ENCODE data around the gene AUNIP.

AUNIP gene

DNA sequence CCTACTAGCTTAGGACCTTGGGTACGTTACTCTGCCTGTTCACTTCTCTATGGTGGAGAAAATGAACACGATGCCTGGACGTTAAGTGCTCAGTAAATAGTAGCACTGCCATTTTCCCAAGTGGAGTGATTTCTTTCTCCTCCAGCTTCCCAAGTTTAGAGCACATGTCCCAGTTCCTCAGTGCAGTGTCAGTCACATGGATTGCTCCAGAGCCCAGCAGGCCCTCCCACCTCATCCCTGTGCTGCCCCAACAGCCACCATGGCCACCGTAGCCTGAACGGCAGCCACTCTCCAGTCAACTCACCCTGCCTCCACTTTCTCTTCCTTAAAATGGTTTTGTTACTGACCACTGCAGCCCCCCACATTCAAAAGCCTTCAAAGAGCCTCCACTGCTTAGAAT, 38.5 kb upstream of the AUNIP start:
- FAIRE-seq (no peak), DNase-seq (ENCODE audit: insufficient read length, low spot score) (no peak)
- TF ChIP-seq CTCF (IDR thresholded peaks at IDR 0.05; ENCODE audit: insufficient read depth, missing control alignments) = no peak

GRCh38 chr1:25896266-25896665, 37.0 kb upstream of the AUNIP start:
- no peak for FAIRE-seq

GRCh38 chr1:25895365-25895990, 36.2 kb upstream of the AUNIP start:
- DNase-seq (ENCODE audit: insufficient read length, low spot score) (peak; percentile 41), FAIRE-seq (no peak)
- peak; percentile 98 for TF ChIP-seq CTCF (IDR thresholded peaks at IDR 0.05; ENCODE audit: insufficient read depth, missing control alignments)

More at GRCh38 chr1:25896266-25896665, 37.0 kb upstream of the AUNIP start:
- DNase-seq (ENCODE audit: insufficient read length, low spot score) = no peak
- TF ChIP-seq CTCF (IDR thresholded peaks at IDR 0.05; ENCODE audit: insufficient read depth, missing control alignments) = no peak

- TF ChIP-seq CTCF (IDR thresholded peaks at IDR 0.05; ENCODE audit: insufficient read depth, missing control alignments) = no peak
- DNase-seq (ENCODE audit: insufficient read length, low spot score) = no peak
- FAIRE-seq = no peak
These were observed 33.9 kb upstream of the AUNIP start for GRCh38 chr1:25893116-25893515.

- DNase-seq (ENCODE audit: insufficient read length, low spot score) = no peak
- FAIRE-seq = no peak
- no peak for TF ChIP-seq CTCF (IDR thresholded peaks at IDR 0.05; ENCODE audit: insufficient read depth, missing control alignments)
These were observed 32.3 kb upstream of the AUNIP start for GRCh38 chr1:25891606-25892005.

DNA sequence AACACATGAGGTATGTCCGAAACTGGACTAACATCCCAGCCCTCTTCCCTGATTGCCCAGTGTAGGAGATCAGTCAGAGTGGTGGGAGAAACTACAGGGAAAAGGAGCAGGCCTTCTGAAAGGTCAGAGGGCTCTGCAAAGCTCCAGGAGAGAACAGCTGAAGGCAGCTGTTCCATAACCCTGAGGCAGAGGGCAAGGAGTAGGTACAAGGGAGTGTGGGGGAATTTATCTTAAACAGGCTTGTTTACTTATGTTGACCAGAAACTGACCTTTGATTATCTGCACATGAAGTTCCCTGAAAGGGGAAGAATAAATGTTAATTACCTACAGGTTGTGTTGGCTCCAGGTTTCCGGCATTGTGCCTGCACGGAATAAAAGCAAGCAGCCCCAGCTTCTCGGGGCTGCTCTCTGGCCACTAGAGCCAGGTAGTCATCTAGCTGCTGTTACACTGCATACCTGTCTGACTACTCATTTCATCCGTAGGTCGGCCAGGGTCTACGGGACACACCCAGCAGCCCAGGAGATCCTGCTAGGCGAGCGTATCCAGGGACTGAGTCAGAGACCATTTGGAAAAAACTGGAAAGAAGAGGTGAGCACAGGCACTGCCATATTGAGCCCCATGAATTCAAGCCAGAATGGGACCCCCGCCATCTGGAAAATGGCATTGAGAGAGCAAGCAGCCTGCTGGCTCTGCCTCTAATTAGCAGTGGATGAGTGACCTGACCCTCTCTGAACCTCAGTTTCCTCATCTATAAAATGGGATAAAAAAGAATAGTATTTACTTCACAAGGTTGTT, 31.2 kb upstream of the AUNIP start:
- no peak for TF ChIP-seq CTCF (IDR thresholded peaks at IDR 0.05; ENCODE audit: insufficient read depth, missing control alignments)
- no peak for FAIRE-seq
- no peak for DNase-seq (ENCODE audit: insufficient read length, low spot score)

DNA sequence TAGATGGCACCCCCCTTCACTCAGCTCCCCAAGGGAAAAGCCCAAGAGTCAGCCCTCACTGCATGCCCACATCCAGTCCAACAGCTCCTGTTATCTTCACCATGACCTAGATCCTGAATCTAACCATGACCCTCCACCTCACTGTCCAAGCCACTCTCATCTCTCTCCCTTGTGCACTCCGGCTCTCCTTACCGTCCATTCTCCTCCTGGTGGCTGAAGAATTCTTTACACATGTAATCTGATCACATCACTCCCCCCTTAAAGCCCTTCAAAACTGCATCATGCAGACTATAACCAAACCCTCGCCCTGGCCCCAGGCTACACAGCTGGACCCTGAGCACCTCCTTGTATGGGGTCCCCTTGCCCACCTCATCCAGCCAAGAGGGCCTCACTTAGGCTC, 30.2 kb upstream of the AUNIP start:
- DNase-seq (ENCODE audit: insufficient read length, low spot score) = no peak
- FAIRE-seq = no peak
- no peak for TF ChIP-seq CTCF (IDR thresholded peaks at IDR 0.05; ENCODE audit: insufficient read depth, missing control alignments)
